ENCODE measurements around the gene CD164. TPM values are rescaled to one million over a fixed set of nuclear protein-coding genes. Genes with fewer than 3 reads are reported as not detected.

The CD164 gene
- total and polyA plus RNA-seq, 2 of the 4 experiments (the other 2 are of a cell fraction) = 146 to 150 TPM

GRCh38 chr6:109382576-109383437 lies 540 bp upstream of the CD164 start (continued):
- TF ChIP-seq CTCF (conservative IDR thresholded peaks at IDR 0.05; ENCODE audit: low read depth, low read length) = peak; percentile 52
- peak; percentile 80; the same call in 1 of the 2 replicates for TF ChIP-seq MXI1 (IDR thresholded peaks at IDR 0.05; ENCODE audit: borderline replicate concordance, low read depth, low read length)
- peak; percentile 95 for TF ChIP-seq USF2 (IDR thresholded peaks at IDR 0.05; ENCODE audit: low read depth, low read length)
